ENCODE measurements around the gene VOPP1. TPM values are rescaled to one million over a fixed set of nuclear protein-coding genes. Genes with fewer than 3 reads are reported as not detected.

Gene VOPP1
- total RNA-seq, 1 donor from 2014 or later: 97.9 TPM

GRCh38 chr7:55490099-55490498 lies 82.2 kb downstream of the VOPP1 start:
- FAIRE-seq (peak; percentile 13), DNase-seq (ENCODE audit: low read depth) (no peak)

GRCh38 chr7:55489552-55489951 lies 82.8 kb downstream of the VOPP1 start:
- FAIRE-seq (no peak), DNase-seq (ENCODE audit: low read depth) (no peak)
- Histone ChIP-seq H3K4me3 (ENCODE audit: low read depth, low read length) (no peak overlapping the region), H3K36me3 (ENCODE audit: control insufficient read depth, insufficient read depth, low read length) (peaks cover 11% of the 10 kb centered on the region), H3K27me3 (ENCODE audit: control insufficient read depth, insufficient read depth, low read length) (no peaks in the 10 kb centered on the region)
- no peak for TF ChIP-seq CTCF (IDR thresholded peaks at IDR 0.05; ENCODE audit: insufficient read depth, low read length, severe bottlenecking)

More at GRCh38 chr7:55490099-55490498, 82.2 kb downstream of the VOPP1 start:
- TF ChIP-seq CTCF (IDR thresholded peaks at IDR 0.05; ENCODE audit: insufficient read depth, low read length, severe bottlenecking): no peak
- H3K4me3 ChIP-seq (ENCODE audit: low read depth, low read length): no peak overlapping the region
- peaks cover 11% of the 10 kb centered on the region for H3K36me3 ChIP-seq (ENCODE audit: control insufficient read depth, insufficient read depth, low read length)
- H3K27me3 ChIP-seq (ENCODE audit: control insufficient read depth, insufficient read depth, low read length): no peaks in the 10 kb centered on the region

GRCh38 chr7:55488804-55489340 lies 83.4 kb downstream of the VOPP1 start:
- H3K27me3 ChIP-seq (ENCODE audit: control insufficient read depth, insufficient read depth, low read length): no peaks in the 10 kb centered on the region
- FAIRE-seq: no peak
- H3K4me3 ChIP-seq (ENCODE audit: low read depth, low read length): no peak overlapping the region
- H3K36me3 ChIP-seq (ENCODE audit: control insufficient read depth, insufficient read depth, low read length): peaks cover 11% of the 10 kb centered on the region
- DNase-seq (ENCODE audit: low read depth): no peak
- no peak for TF ChIP-seq CTCF (IDR thresholded peaks at IDR 0.05; ENCODE audit: insufficient read depth, low read length, severe bottlenecking)

- FAIRE-seq (no peak), DNase-seq (ENCODE audit: low read depth) (no peak)
- Histone ChIP-seq H3K4me3 (ENCODE audit: low read depth, low read length) (no peak overlapping the region), H3K36me3 (ENCODE audit: control insufficient read depth, insufficient read depth, low read length) (peaks cover 11% of the 10 kb centered on the region), H3K27me3 (ENCODE audit: control insufficient read depth, insufficient read depth, low read length) (no peaks in the 10 kb centered on the region)
- TF ChIP-seq CTCF (IDR thresholded peaks at IDR 0.05; ENCODE audit: insufficient read depth, low read length, severe bottlenecking): no peak
Observed at GRCh38 chr7:55488216-55488615, 84.1 kb downstream of the VOPP1 start.

- TF ChIP-seq CTCF (IDR thresholded peaks at IDR 0.05; ENCODE audit: insufficient read depth, low read length, severe bottlenecking): no peak
- FAIRE-seq (no peak), DNase-seq (ENCODE audit: low read depth) (no peak)
- peaks cover 8% of the 10 kb centered on the region for H3K36me3 ChIP-seq (ENCODE audit: control insufficient read depth, insufficient read depth, low read length)
- H3K4me3 ChIP-seq (ENCODE audit: low read depth, low read length): no peak overlapping the region
- no peaks in the 10 kb centered on the region for H3K27me3 ChIP-seq (ENCODE audit: control insufficient read depth, insufficient read depth, low read length)
Observed at GRCh38 chr7:55486991-55487390, 85.3 kb downstream of the VOPP1 start.

- no peak for DNase-seq (ENCODE audit: low read depth)
- Histone ChIP-seq H3K27me3 (ENCODE audit: control insufficient read depth, insufficient read depth, low read length) (no peaks in the 10 kb centered on the region), H3K36me3 (ENCODE audit: control insufficient read depth, insufficient read depth, low read length) (peaks cover 5% of the 10 kb centered on the region), H3K4me3 (ENCODE audit: low read depth, low read length) (no peak overlapping the region)
- no peak for TF ChIP-seq CTCF (IDR thresholded peaks at IDR 0.05; ENCODE audit: insufficient read depth, low read length, severe bottlenecking)
- FAIRE-seq: no peak
Observed at GRCh38 chr7:55486192-55486590, 86.1 kb downstream of the VOPP1 start.
